ENCODE measurements around the gene ACVR1C.

DNA sequence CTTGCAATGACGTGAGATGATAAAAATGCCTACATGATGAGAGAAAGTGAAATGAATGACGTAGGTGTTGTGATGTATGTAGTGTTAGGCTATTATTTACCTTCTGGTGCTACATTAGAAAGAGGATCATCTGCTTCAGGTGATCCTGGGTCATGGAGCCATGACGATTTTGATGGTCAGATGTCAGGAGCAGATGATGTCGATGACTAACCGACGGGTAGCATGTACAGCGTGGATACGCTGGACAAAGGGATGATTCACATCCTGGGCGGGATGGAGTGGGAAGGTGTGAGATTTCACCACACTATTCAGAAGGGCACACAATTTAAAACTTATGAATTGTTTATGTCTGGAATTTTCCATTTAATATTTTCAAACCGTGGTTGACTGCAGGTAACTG is 43.5 kb upstream of the ACVR1C start:
- TF ChIP-seq, protein P1, sequence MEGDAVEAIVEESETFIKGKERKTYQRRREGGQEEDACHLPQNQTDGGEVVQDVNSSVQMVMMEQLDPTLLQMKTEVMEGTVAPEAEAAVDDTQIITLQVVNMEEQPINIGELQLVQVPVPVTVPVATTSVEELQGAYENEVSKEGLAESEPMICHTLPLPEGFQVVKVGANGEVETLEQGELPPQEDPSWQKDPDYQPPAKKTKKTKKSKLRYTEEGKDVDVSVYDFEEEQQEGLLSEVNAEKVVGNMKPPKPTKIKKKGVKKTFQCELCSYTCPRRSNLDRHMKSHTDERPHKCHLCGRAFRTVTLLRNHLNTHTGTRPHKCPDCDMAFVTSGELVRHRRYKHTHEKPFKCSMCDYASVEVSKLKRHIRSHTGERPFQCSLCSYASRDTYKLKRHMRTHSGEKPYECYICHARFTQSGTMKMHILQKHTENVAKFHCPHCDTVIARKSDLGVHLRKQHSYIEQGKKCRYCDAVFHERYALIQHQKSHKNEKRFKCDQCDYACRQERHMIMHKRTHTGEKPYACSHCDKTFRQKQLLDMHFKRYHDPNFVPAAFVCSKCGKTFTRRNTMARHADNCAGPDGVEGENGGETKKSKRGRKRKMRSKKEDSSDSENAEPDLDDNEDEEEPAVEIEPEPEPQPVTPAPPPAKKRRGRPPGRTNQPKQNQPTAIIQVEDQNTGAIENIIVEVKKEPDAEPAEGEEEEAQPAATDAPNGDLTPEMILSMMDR (conservative IDR thresholded peaks at IDR 0.05; ENCODE audit: low read length): no peak
- no peak for TF ChIP-seq EZH2phosphoT487 (IDR thresholded peaks at IDR 0.05; ENCODE audit: borderline replicate concordance)

Data from Loucy (cell line).